HEK293T (cell line): ENCODE data around the gene ELP1.

Source experiments
- CTCF ChIA-PET: fragments of 350-600 bp; formaldehyde crosslinking; extraction: SDS; loops from one replicate; lab custom pipeline; 2021; ENCODE audit warnings: antibody characterized with exemption, inconsistent platforms; lab: Yijun Ruan, JAX
- POLR2A ChIA-PET: fragments of 350-600 bp; formaldehyde crosslinking; extraction: SDS; loops from one replicate; lab custom pipeline; 2020; ENCODE audit warnings: antibody characterized with exemption, inconsistent platforms; lab: Yijun Ruan, JAX
- DNase-seq: peaks from one replicate; pipeline ENCODE4 v3.0.0; 2012; ENCODE audit warnings: mixed read lengths; ENCODE audit errors: extremely low spot score
- ARNT ChIP-seq: fragments of 450-650 bp; IDR thresholded peaks from 2 replicates; pipeline ENCODE4 v1.6.1; 2017; ENCODE audit warnings: mild to moderate bottlenecking
- BHLHE40 ChIP-seq: fragments of 450-650 bp; IDR thresholded peaks from 2 replicates; pipeline ENCODE4 v1.6.1; 2016; ENCODE audit warnings: mild to moderate bottlenecking, moderate library complexity, borderline replicate concordance
- CTBP1 ChIP-seq: fragments of 450-650 bp; IDR thresholded peaks from 2 replicates; pipeline ENCODE4 v1.6.1; 2016; ENCODE audit warnings: borderline replicate concordance
- ELF4 ChIP-seq: fragments of 450-650 bp; IDR thresholded peaks from 2 replicates; pipeline ENCODE4 v1.6.1; 2017; ENCODE audit warnings: antibody characterized with exemption
- FOXA1 ChIP-seq: fragments of 450-650 bp; IDR thresholded peaks from 2 replicates; pipeline ENCODE4 v1.6.1; 2016; ENCODE audit warnings: mild to moderate bottlenecking
- FOXK2 ChIP-seq: fragments of 450-650 bp; IDR thresholded peaks from 2 replicates; pipeline ENCODE4 v1.6.1; 2016; ENCODE audit warnings: mild to moderate bottlenecking
- FOXM1 ChIP-seq: fragments of 450-650 bp; IDR thresholded peaks from 2 replicates; pipeline ENCODE4 v1.6.1; 2017; ENCODE audit warnings: mild to moderate bottlenecking, borderline replicate concordance
- HDGF ChIP-seq: fragments of 450-650 bp; IDR thresholded peaks from 2 replicates; pipeline ENCODE4 v1.6.1; 2017; ENCODE audit warnings: antibody characterized with exemption, borderline replicate concordance
- L3MBTL2 ChIP-seq: fragments of 450-650 bp; conservative IDR thresholded peaks from 2 replicates; pipeline ENCODE4 v1.6.1; 2016; ENCODE audit warnings: mild to moderate bottlenecking
- LEF1 ChIP-seq: fragments of 450-650 bp; IDR thresholded peaks from 2 replicates; pipeline ENCODE4 v1.6.1; 2017; ENCODE audit warnings: mild to moderate bottlenecking, borderline replicate concordance
- NFRKB ChIP-seq: fragments of 450-650 bp; IDR thresholded peaks from 2 replicates; pipeline ENCODE4 v1.6.1; 2016; ENCODE audit warnings: mild to moderate bottlenecking, moderate library complexity
- PKNOX1 ChIP-seq: fragments of 450-650 bp; IDR thresholded peaks from 2 replicates; pipeline ENCODE4 v1.6.1; 2016
- SP1 ChIP-seq: fragments of 450-650 bp; IDR thresholded peaks from 2 replicates; pipeline ENCODE4 v1.6.1; 2017
- SUZ12 ChIP-seq: fragments of 450-650 bp; IDR thresholded peaks from 2 replicates; pipeline ENCODE4 v1.6.1; 2016; ENCODE audit warnings: mild to moderate bottlenecking
- TARDBP ChIP-seq: fragments of 450-650 bp; IDR thresholded peaks from 2 replicates; pipeline ENCODE4 v1.6.1; 2016
- ZNF384 ChIP-seq: fragments of 450-650 bp; IDR thresholded peaks from 2 replicates; pipeline ENCODE4 v1.6.1; 2016

The ELP1 gene

GRCh38 chr9:108913391-108913790 is 20.5 kb downstream of the ELP1 start:
- CTCF ChIA-PET, result no interaction called here
- no peak for DNase-seq
- no peak for TF ChIP-seq FOXM1
- TF ChIP-seq ARNT, result no peak
- no peak for TF ChIP-seq HDGF
- TF ChIP-seq BHLHE40, result no peak
- no peak for TF ChIP-seq NFRKB
- TF ChIP-seq PKNOX1, result no peak
- TF ChIP-seq LEF1, result no peak
- no peak for TF ChIP-seq ELF4
- no peak for TF ChIP-seq CTBP1
- no peak for TF ChIP-seq FOXA1
- no peak for TF ChIP-seq SP1
- TF ChIP-seq SUZ12, result no peak
- TF ChIP-seq FOXK2, result no peak
- TF ChIP-seq TARDBP, result no peak
- TF ChIP-seq ZNF384, result no peak
- no peak for TF ChIP-seq L3MBTL2
- POLR2A ChIA-PET, result no interaction called here

DNA sequence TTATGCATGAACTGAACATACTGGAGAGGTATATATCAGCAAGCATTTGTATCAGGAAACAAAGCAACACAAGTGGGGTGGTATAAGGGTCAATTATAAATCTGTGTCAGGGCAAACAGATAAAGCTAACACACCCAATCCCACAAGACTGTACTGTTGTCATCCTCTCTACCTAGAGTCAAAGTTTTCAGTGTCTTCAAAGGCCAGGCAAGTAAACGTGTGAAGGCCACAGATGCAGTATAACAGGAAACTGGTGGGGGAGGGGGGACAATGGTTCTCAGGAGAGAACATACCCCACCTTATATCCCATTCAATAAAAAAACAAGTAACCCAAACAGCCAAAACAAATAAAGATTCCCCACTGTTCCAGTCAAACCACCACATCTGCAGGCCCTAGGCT is 22.1 kb downstream of the ELP1 start:
- ChIA-PET CTCF (no interaction called here), POLR2A (no interaction called here)
- TF ChIP-seq FOXM1 (no peak), FOXK2 (no peak), SUZ12 (no peak), NFRKB (no peak), FOXA1 (no peak), CTBP1 (no peak), HDGF (no peak), ELF4 (no peak), L3MBTL2 (no peak), SP1 (no peak), BHLHE40 (no peak), ARNT (no peak), ZNF384 (no peak), PKNOX1 (no peak), LEF1 (no peak)
- no peak for DNase-seq

- TF ChIP-seq HDGF, result no peak
- no peak for TF ChIP-seq SUZ12
- TF ChIP-seq FOXK2, result no peak
- no peak for TF ChIP-seq BHLHE40
- TF ChIP-seq ELF4, result no peak
- no peak for TF ChIP-seq TARDBP
- no peak for TF ChIP-seq FOXM1
- no peak for TF ChIP-seq LEF1
- TF ChIP-seq CTBP1, result no peak
- no peak for TF ChIP-seq ARNT
- TF ChIP-seq PKNOX1, result no peak
- TF ChIP-seq SP1, result no peak
- no peak for TF ChIP-seq L3MBTL2
- no peak for TF ChIP-seq NFRKB
- TF ChIP-seq FOXA1, result no peak
- POLR2A ChIA-PET, result no interaction called here
- no peak for DNase-seq
- CTCF ChIA-PET, result no interaction called here
Measured at GRCh38 chr9:108910914-108911313, 23.0 kb downstream of the ELP1 start.

- CTCF ChIA-PET, result no interaction called here
Measured at GRCh38 chr9:108910402-108910801, 23.5 kb downstream of the ELP1 start.

GRCh38 chr9:108905494-108905893 is 28.4 kb downstream of the ELP1 start:
- ChIA-PET POLR2A (no interaction called here), CTCF (no interaction called here)
- TF ChIP-seq L3MBTL2 (no peak), NFRKB (no peak), BHLHE40 (no peak), FOXM1 (no peak), SUZ12 (no peak), FOXK2 (no peak), ARNT (no peak), SP1 (no peak), TARDBP (no peak), PKNOX1 (no peak), FOXA1 (no peak), LEF1 (no peak)
- no peak for DNase-seq

More at GRCh38 chr9:108910402-108910801, 23.5 kb downstream of the ELP1 start:
- POLR2A ChIA-PET, result no interaction called here
- TF ChIP-seq SUZ12, result no peak
- TF ChIP-seq BHLHE40, result no peak
- no peak for TF ChIP-seq LEF1
- no peak for TF ChIP-seq CTBP1
- no peak for TF ChIP-seq ELF4
- TF ChIP-seq PKNOX1, result no peak
- TF ChIP-seq FOXM1, result no peak
- TF ChIP-seq ARNT, result no peak
- TF ChIP-seq ZNF384, result no peak
- no peak for TF ChIP-seq SP1
- TF ChIP-seq TARDBP, result no peak
- no peak for DNase-seq
